ENCODE data around the gene TMEM131L. TPM values are rescaled to one million over a fixed set of nuclear protein-coding genes. Genes with fewer than 3 reads are reported as not detected.
"Not testable (repeated sequence)": the region's sequence is repeated elsewhere in the genome, so short reads cannot be mapped to it uniquely, and the experiment has no call there.

TMEM131L gene
- polyA plus RNA-seq, 1 donor: 61.1 TPM

DNA sequence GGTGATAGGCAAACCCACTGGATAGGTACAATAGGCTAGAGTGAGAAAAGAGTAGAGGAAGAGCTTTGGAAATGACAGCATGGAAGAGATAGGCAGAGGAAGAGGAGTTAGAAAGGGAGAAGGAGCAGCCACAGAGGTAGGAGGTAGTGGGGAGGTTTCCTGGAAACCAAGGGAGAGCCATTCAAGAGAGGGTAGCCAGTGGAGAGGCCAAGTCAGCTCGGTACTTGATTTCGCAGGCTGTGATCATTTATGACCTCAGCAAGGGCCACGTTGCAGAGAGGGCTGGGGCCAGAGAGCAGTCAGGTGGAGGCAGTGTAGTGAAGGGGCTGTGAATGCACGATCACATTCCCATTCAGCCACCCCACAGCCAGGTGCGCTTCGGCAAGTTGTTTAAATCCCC lies 76.0 kb downstream of the TMEM131L start:
- DNase-seq: no peak

DNA sequence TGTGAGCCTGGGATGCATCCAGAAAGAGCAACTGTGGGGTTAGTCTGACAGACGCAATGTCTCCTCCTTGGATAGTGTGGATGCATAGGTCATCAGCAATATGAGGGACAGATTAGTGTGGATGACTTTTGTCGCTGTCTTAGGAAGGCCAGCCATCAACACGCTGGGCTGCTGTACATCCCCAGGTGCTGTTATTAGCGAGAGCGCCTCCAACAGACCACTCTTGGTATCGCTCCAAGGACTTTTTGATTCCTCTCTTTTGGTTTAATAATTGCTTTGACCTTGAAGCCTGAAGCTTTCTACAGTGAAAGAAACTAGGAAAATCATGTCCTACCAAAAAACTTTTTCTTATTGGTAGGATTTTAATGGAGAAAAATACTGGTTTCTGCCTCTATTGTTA lies 76.7 kb downstream of the TMEM131L start:
- no peak for DNase-seq

GRCh38 chr4:153543351-153543750 lies 77.2 kb downstream of the TMEM131L start:
- no peak for DNase-seq

DNA sequence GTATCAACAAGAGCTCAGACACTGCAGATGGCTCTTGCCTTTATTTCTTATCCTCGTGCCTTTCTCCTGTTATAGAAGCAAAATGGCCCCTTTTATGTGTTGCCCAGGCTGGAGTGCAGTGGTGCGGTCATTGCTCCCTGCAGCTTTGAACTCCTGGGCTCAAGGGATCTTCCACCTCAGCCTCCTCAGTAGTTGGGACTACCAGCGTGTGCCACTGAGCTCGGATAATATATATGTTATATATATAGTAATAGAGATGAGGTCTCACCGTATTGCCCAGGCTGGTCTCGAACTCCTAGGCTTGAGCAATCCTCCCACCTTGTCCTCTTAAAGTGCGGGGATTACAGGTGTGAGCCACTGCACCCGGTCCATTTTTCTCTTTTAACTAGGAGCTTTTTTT lies 79.7 kb downstream of the TMEM131L start:
- no peak for DNase-seq

DNA sequence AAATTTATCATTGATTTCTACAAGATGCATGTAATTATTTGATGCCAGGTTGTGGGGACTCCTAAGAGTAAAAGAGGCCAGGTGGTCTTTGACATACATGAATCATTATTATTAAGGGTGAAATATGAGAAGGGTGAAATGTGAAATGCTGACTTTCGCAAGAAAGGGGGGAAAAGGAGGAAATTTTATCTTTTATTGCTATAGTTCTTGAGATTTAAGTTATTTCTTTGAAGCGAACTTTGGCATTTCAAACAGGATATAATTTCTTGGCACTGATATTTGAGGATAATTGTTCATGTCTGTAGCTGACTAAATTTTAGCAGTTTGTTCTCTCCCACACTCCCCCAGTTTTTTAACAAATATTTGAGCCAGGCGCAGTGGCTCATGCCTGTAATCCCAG lies 80.1 kb downstream of the TMEM131L start:
- DNase-seq: no peak

DNA sequence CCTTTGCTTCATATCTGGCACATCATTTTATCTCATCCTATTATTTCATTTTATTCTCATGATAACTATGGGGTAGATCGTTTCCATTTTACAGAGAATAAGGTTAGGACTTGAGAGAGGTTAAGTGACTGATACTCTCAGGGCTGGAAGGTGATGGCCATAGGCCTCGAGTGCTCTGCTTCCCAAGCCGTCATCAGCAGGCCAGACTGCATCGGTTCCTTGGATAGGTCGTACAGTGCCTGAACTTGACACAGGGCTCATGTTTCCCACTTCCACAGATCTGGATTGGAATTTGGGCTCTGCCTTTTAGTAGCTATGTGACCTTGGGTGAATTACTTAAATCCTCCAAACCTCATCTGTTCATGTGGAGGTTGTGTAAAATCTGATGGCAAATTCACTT lies 81.4 kb downstream of the TMEM131L start:
- DNase-seq: no peak

- not testable (repeated sequence) for DNase-seq
Measured at GRCh38 chr4:153548907-153549306, 82.7 kb downstream of the TMEM131L start.

DNA sequence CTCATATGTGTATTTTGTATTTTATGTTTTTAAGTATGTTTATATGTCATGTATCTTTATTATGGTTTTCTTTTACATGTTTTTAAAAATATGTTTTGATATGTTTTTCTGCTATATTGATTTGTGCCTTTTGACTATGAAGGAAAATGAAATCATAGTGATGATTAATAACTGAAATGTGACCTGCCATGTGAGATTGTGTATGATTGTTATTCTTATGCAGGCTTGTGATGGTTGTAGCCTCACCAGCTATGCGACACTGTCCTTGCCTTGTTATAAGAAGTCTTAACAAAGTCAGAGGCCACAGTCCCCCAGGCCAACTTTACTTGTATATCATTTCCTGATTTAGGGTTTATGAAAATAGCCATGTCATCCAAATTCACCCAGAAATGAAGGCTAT lies 83.2 kb downstream of the TMEM131L start:
- DNase-seq: no peak

DNA sequence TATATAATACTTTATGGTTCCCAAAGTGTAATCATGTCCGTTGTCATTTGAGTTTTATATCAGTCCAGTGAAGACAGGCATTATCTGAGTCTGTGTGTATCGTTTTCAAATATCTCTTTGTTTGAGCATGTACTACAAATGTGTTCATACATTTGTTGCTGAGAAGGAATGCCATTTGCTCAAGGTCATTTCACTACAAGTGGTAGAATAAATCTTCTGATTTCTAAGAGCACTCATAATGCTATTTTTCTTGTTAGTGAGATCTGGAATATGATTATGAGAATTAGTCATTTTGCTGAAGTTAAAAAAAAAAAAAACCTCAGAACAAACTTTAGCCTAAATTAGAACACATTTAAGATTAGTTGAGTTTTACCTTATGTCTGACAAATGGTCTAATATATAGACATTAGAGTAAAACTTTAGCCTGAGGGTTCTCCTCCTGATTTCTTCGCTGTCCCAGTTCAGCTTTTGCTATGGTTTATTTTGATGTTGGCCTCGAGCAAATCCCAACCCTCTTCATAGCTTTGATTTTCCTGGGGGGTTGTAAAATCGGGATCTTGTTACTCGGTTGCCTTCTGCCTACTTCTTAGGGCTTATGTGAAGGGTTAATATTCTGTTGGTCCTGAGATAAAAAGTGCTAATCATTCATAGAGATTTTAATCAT lies 87.1 kb downstream of the TMEM131L start:
- no peak for DNase-seq

DNA sequence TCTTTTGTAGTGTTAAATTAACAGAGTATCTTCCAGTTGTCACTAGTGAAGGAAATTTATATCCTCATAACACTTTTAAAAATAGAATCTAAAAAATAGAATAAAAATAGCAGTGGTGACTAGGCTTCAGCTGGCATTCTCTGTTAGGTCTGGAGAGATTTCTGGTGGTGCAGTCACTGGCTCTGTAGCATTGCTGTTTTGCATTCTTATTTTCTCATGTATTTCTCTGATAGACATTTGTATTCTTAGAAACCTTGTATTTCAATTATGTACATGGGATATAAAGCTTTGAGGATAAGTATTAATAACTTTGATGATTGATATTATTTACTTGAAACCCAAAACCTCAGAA lies 87.6 kb downstream of the TMEM131L start:
- no peak for DNase-seq

- peak; percentile 82 for DNase-seq
Measured at GRCh38 chr4:153555730-153556434, 89.7 kb downstream of the TMEM131L start.

DNA sequence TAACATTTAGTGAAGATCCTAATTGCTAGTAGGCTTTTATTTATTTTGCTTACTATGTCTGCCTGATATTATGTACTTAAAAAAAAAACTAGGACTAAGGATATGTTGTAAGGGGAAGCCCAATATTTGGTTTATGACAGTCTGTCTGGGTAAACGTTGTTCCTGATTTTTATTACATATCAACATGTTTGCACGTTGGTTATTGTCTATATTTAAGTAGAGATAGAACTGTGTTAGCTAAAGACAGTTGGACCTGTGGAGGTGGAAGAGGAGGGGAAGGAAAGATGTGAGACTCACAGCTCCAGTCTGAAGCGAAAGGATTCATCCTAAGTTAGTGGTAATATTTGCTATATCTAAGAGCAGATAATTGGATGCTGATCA lies 90.3 kb downstream of the TMEM131L start:
- DNase-seq: no peak

DNA sequence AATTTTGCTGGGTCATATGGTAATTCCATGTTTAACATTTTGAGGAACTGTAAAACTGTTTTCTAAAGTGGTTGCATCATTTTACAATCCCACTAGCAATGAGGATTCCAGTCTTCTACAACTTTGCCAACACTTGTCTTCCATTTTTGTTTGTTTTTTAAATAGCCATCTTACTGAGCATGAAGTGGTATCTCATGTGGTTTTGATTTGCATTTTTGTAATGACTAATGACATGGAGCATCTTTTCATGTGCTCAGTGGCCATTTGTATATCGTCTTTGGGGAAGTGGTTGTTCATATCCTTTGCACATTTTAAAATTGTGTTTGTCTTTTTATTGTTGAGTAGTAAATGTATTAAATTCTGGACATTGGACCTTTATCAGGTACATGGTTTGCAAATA lies 94.7 kb downstream of the TMEM131L start:
- DNase-seq: no peak

DNA sequence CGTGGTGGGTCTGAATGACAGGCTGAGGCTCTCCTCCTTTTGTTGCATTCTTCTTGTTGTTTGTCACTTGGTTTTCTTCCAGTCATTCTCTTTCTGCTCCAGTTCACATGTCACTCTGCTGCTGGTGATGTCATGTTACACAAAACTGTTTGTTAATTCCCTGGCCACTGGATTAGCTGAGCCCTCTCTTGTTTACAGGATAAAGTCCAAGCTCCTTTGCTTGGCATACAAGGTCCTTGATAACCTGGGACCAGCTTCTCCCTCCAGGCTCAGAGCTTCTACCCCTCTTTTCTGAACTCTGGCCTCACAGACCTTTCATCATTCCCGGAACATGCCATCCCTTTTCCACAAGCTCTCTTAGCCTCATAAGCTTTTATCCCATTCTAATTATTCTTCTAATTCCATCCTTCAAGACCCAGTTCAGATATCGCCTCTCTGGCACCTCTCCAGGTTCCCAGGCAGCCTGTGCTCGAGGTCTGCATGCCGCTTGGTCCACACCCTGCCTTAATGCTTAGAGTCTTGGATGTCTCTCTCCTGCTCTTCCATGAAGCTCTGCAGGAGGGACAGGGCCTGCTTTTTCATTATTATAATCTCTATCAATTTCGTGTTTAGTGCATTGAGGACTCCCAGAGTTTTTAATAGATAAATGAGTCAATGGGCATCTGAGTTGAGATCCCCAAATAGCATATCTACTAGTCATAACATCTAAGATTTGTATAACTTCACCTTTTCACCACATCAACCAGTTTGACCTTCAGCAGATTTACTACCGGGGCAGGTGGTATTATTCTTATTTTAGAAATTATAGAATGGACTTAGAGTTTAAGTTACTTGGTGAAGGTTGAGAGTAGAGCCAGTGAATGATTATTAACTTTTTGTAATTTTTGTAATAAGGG lies 98.7 kb downstream of the TMEM131L start:
- no peak for DNase-seq

- no peak for DNase-seq
Measured at GRCh38 chr4:153566631-153567150, 100.5 kb downstream of the TMEM131L start.

- DNase-seq: not testable (repeated sequence)
Measured at GRCh38 chr4:153567660-153568059, 101.5 kb downstream of the TMEM131L start.

GRCh38 chr4:153570228-153570973 lies 104.2 kb downstream of the TMEM131L start:
- DNase-seq: no peak

GRCh38 chr4:153571006-153571545 lies 104.9 kb downstream of the TMEM131L start:
- DNase-seq: no peak

DNA sequence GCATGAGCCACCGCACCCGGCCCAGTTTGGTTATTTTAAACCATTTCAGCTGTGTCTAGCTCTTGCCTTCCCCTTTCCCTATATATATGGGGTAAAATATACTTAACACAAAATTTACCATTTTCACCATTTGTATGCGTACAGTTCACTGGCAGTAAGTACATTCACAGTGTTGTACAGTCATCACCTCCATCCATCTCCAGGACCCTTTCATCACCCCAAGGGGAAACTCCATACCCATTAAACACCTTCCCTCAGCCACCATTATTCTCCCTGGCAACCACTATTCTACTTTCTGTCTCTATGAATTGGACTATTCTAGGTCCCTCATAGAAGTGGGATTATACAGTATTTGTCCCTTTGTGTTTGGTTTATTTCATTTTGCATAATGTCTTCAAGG lies 106.4 kb downstream of the TMEM131L start:
- no peak for DNase-seq

- DNase-seq: no peak
Measured at GRCh38 chr4:153573221-153573620, 107.1 kb downstream of the TMEM131L start.

GRCh38 chr4:153573881-153574802 lies 108.0 kb downstream of the TMEM131L start:
- peak; percentile 84 for DNase-seq

Measured in hindlimb muscle (tissue), 1 donor.